ENCODE results near the gene ATR.

DNA sequence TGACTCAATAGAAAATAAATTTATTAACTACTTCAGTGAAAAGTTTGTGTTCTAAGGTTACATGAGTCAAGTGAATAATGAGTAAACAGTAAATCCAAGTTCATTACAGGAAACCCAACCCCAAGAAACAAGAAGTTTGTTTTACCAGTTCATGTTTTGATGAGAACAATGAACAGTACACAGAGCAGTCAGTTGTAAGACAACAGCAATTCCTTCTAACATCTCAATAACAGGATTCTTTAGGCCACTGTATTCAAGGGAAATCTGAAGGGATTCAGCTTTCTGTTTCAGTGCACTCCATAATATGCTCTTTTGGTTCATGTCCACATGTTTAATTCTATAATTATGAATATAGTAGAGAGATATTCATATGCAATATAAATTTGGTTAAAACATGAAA lies 18.4 kb downstream of the ATR start:
- TF ChIP-seq REST (IDR thresholded peaks at IDR 0.05; ENCODE audit: insufficient read depth in 1 of 2, low read depth in 2 of 2, low read length in 2 of 2) (no peak), POLR2AphosphoS5 (IDR thresholded peaks at IDR 0.05; ENCODE audit: low read depth, low read length) (no peak), TAF1 (IDR thresholded peaks at IDR 0.05; ENCODE audit: borderline replicate concordance, insufficient read depth, low read length) (no peak), SIN3A (IDR thresholded peaks at IDR 0.05; ENCODE audit: borderline replicate concordance, insufficient read depth, low read length) (no peak), FOXP2 (optimal IDR thresholded peaks at IDR 0.05; ENCODE audit: borderline replicate concordance, extremely low read depth, extremely low read length, insufficient read depth) (no peak)

Measured in PFSK-1 (cell line).